ENCODE results near the gene MCC.

GRCh38 chr5:113114559-113114958 is 373.7 kb downstream of the MCC start:
- TF ChIP-seq, protein P1, sequence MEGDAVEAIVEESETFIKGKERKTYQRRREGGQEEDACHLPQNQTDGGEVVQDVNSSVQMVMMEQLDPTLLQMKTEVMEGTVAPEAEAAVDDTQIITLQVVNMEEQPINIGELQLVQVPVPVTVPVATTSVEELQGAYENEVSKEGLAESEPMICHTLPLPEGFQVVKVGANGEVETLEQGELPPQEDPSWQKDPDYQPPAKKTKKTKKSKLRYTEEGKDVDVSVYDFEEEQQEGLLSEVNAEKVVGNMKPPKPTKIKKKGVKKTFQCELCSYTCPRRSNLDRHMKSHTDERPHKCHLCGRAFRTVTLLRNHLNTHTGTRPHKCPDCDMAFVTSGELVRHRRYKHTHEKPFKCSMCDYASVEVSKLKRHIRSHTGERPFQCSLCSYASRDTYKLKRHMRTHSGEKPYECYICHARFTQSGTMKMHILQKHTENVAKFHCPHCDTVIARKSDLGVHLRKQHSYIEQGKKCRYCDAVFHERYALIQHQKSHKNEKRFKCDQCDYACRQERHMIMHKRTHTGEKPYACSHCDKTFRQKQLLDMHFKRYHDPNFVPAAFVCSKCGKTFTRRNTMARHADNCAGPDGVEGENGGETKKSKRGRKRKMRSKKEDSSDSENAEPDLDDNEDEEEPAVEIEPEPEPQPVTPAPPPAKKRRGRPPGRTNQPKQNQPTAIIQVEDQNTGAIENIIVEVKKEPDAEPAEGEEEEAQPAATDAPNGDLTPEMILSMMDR (IDR thresholded peaks at IDR 0.05): no peak
- TF ChIP-seq POLR2AphosphoS5 (IDR thresholded peaks at IDR 0.05) (no peak), POLR2A (IDR thresholded peaks at IDR 0.05) (no peak)

All from breast epithelium (tissue), 3 donors.